Esophagus muscularis mucosa (tissue), 4 donors: Measurements from ENCODE around the gene IQSEC3. TPM values are rescaled to one million over a fixed set of nuclear protein-coding genes. Genes with fewer than 3 reads are reported as not detected.

ENCODE experiments used
- DNase-seq: peaks from one replicate; pipeline ENCODE4 v3.0.0-alpha.2; 2017; ENCODE audit errors: extremely low spot score
- H3K27ac ChIP-seq, 4 donors: fragments of 200-600 bp; sonication (generic); replicated peaks in 1 of 4; 1 replicate in 3 of 4; 2 replicates in 1 of 4; pipeline ENCODE4 v1.5.1; 2016 to 2019; ENCODE audit warnings: mild to moderate bottlenecking in 1 of 4
- H3K27me3 ChIP-seq, 4 donors: fragments of 200-600 bp; sonication (generic); one replicate each; pipeline versions ENCODE4 v1.5.1 to v1.6.0; 2016 to 2019
- H3K36me3 ChIP-seq, 4 donors: fragments of 200-600 bp; sonication (generic); one replicate each; pipeline ENCODE4 v1.5.1; 2016 to 2019
- H3K4me1 ChIP-seq, 4 donors: fragments of 200-600 bp; sonication (generic); one replicate each; pipeline ENCODE4 v1.5.1; 2016 to 2019
- H3K4me3 ChIP-seq, 4 donors: fragments of 200-600 bp; sonication (generic); 1 replicate in 2 of 4; 2 replicates in 2 of 4; pipeline ENCODE4 v1.5.1; 2016 to 2019; ENCODE audit warnings: mild to moderate bottlenecking in 4 of 4, moderate library complexity in 1 of 4
- H3K9me3 ChIP-seq, 4 donors: fragments of 200-600 bp; sonication (generic); 1 replicate in 3 of 4; 2 replicates in 1 of 4; pipeline ENCODE4 v1.5.1; 2016 to 2019
- EP300 ChIP-seq: sonication (generic); formaldehyde crosslinking; IDR thresholded peaks from one replicate; pipeline ENCODE4 v1.6.1; 2017; ENCODE audit warnings: antibody characterized with exemption
- POLR2A ChIP-seq: fragments of 450-650 bp; IDR thresholded peaks from one replicate; pipeline ENCODE4 v1.6.1; 2017; ENCODE audit warnings: antibody characterized with exemption, moderate library complexity, mild to moderate bottlenecking, low read depth
- POLR2AphosphoS5 ChIP-seq, 2 donors: sonication (generic); formaldehyde crosslinking; IDR thresholded peaks; one replicate each; pipeline ENCODE4 v1.6.1; 2017; ENCODE audit warnings: antibody characterized with exemption in 2 of 2
- WGBS: methylation state at CpG from one replicate; pipeline ENCODE4 v1.1.5; 2018; 5-methylcytosine and 5-hydroxymethylcytosine counted together
- intact Hi-C: fragments of 100-400 bp; cut with DNase I; formaldehyde crosslinking; loops from one replicate; pipeline ENCODE4 v1.15.1; 2023
- total RNA-seq, 4 donors: library from RNA; depleted of rRNA; stranded (reverse); fragments of >200 nt; gene quantifications; one replicate each; pipeline versions ENCODE4 v1.1.0 to v1.2.1, GENCODE V29; 2016
- TF ChIP-seq, protein P1 (sequence below), 3 experiments: fragments of 200-600 bp in 2 of 3; fragments of 450-650 bp in 1 of 3; sonication (generic) in 2 of 3; IDR thresholded peaks; one replicate each; pipeline ENCODE4 v1.5.1; 2017 to 2019; ENCODE audit warnings: antibody characterized with exemption in 3 of 3, mild to moderate bottlenecking in 2 of 3, moderate library complexity in 1 of 3

Gene IQSEC3
- total RNA-seq, 4 donors from 2014 or later = 0.26 to 2.3 (median 1.4) TPM

DNA sequence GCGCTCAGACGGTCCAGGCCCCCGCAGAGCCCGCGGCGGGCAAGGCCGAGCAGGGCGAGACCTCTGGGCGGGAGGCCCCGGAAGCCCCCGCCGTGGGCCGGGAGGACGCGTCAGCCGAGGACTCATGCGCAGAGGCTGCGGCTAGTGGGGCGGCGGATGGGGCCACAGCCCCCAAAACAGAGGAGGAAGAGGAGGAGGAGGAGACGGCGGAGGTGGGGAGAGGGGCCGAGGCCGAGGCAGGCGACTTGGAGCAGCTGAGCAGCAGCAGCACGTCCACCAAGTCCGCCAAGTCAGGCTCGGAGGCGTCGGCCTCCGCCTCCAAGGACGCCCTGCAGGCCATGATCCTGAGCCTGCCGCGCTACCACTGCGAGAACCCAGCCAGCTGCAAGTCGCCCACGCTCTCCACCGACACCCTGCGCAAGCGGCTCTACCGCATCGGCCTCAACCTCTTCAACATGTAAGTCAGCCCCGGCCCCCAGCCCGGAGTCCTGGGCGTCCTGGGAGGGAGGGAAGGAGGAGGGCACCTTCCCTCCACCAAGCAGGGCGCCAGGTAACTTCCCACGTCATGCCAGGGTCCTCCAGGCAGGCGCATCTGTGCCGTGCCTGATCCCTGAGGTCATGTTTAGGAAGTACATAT lies 72.4 kb downstream of the IQSEC3 start:
- intact Hi-C loops = no loop called here
- WGBS = 5% methylated on average over 14 of the region's 49 CpGs
- H3K4me3 ChIP-seq = peak overlapping the region; percentile 37 to 47 (median 42)

DNA sequence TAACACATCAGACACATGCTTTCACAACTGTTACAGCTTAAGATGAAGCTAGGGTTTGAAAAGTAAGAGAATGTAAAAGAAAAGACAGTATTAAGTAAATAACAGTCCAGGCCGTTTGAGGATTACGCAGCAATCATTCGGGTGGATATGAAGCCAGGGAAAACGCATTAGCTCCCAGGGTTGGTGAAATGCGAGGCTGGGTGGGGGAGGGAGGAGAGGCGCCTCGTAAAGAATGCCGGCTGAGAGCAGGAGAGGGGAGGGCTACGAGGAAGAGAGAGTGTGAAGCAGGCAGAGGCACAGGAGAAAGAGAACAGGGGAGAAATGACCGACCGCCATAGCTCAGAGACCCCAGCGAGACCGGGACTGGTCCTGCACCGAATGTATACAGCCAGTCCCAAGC lies 73.0 kb downstream of the IQSEC3 start:
- Histone ChIP-seq H3K4me3 (peak overlapping the region in 3 of 4 donors; percentile 40 to 47 (median 44)), H3K27me3 (peaks cover 0 to 71% (median 13%) of the 10 kb centered on the region in 4 donors), H3K4me1 (peaks cover 9 to 20% (median 13%) of the 10 kb centered on the region in 4 donors), H3K9me3 (no peaks in the 10 kb centered on the region), H3K36me3 (no peaks in the 10 kb centered on the region), H3K27ac (no peak overlapping the region)
- 13% methylated on average over 14 of the region's 14 CpGs for WGBS
- intact Hi-C loops = no loop called here
- no peak for DNase-seq
- TF ChIP-seq POLR2AphosphoS5 (IDR thresholded peaks at IDR 0.05) = no peak
- TF ChIP-seq, protein P1, sequence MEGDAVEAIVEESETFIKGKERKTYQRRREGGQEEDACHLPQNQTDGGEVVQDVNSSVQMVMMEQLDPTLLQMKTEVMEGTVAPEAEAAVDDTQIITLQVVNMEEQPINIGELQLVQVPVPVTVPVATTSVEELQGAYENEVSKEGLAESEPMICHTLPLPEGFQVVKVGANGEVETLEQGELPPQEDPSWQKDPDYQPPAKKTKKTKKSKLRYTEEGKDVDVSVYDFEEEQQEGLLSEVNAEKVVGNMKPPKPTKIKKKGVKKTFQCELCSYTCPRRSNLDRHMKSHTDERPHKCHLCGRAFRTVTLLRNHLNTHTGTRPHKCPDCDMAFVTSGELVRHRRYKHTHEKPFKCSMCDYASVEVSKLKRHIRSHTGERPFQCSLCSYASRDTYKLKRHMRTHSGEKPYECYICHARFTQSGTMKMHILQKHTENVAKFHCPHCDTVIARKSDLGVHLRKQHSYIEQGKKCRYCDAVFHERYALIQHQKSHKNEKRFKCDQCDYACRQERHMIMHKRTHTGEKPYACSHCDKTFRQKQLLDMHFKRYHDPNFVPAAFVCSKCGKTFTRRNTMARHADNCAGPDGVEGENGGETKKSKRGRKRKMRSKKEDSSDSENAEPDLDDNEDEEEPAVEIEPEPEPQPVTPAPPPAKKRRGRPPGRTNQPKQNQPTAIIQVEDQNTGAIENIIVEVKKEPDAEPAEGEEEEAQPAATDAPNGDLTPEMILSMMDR (IDR thresholded peaks at IDR 0.05) = no peak
- no peak for TF ChIP-seq EP300
- no peak for TF ChIP-seq POLR2A

More for the DNA sequence above, 72.4 kb downstream of the IQSEC3 start:
- H3K4me1 ChIP-seq = peaks cover 9 to 20% (median 13%) of the 10 kb centered on the region in 4 donors
- TF ChIP-seq POLR2AphosphoS5 (IDR thresholded peaks at IDR 0.05) (no peak), POLR2A (no peak), EP300 (no peak)
- TF ChIP-seq, protein P1 (IDR thresholded peaks at IDR 0.05) = no peak
- no peaks in the 10 kb centered on the region for H3K36me3 ChIP-seq
- no peak overlapping the region for H3K27ac ChIP-seq
- no peaks in the 10 kb centered on the region for H3K9me3 ChIP-seq
- DNase-seq = no peak
- peaks cover 0 to 71% (median 13%) of the 10 kb centered on the region in 4 donors for H3K27me3 ChIP-seq

DNA sequence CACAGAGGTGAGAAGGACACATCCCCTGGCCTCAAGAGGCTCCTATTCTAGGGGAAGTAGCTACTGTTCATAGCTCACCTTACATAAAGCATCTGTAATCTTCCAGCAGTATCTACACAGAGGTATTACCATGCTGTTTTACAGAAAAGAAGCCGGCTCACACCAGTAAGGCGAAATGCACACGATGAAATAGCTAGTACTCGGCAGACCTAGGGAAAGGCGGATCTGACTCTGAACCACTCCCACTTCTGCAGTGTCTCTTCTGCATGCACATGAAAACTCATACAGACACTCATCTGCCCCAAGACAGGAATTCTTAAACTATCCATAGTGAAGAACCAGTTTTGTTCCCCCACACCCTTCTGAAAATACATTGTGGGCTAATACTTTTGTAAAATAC lies 73.6 kb downstream of the IQSEC3 start:
- Histone ChIP-seq H3K27ac (no peak overlapping the region), H3K4me3 (no peak overlapping the region), H3K9me3 (no peaks in the 10 kb centered on the region), H3K36me3 (no peaks in the 10 kb centered on the region), H3K27me3 (peaks cover 0 to 71% (median 13%) of the 10 kb centered on the region in 4 donors), H3K4me1 (peaks cover 9 to 20% (median 13%) of the 10 kb centered on the region in 4 donors)
- DNase-seq = no peak
- TF ChIP-seq POLR2A = no peak
- no peak for TF ChIP-seq EP300
- TF ChIP-seq POLR2AphosphoS5 (IDR thresholded peaks at IDR 0.05) = no peak
- TF ChIP-seq, protein P1 (IDR thresholded peaks at IDR 0.05) = no peak
- intact Hi-C loops = no loop called here
- WGBS = 75% methylated on average over 5 of the region's 5 CpGs

DNA sequence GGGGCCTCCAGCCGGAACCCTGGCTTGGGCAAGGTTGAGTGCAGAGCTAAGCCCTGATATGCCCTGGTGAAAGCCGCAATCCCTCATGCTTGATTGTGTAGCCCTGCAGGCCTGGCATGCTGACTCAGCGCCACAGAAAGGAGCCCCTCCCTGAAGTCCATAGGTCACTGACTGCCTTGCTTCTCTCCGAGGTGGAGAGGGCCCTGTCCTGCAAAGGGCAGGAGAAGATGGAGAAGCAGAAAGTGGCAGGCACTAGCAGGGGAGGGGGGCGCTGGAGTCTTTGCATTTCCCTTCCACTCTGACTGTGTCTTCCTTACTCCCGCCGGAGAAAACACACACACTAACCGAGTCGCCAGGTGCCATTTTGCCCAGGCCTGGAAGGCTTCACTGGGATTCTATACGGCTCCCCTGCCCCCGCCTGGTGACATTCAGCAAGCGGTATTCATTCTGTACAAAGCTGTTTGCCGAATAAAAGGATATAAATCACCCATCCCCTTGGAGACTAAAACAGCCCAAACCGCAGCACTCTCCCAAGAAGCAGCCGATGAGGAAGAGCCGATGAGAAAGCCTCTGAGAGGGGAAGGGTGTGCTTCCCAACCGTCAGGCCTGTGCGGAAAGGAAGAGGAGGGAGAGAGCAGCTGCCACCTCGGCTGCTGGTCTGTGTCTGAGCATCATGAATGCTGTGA lies 77.5 kb downstream of the IQSEC3 start:
- Histone ChIP-seq H3K4me3 (no peak overlapping the region), H3K27ac (no peak overlapping the region), H3K4me1 (peaks cover 3 to 12% (median 9%) of the 10 kb centered on the region in 4 donors), H3K36me3 (no peaks in the 10 kb centered on the region), H3K27me3 (peaks cover 0 to 34% (median under 1%) of the 10 kb centered on the region in 4 donors), H3K9me3 (no peaks in the 10 kb centered on the region)
- no peak for TF ChIP-seq EP300
- TF ChIP-seq, protein P1 (IDR thresholded peaks at IDR 0.05) = no peak
- no peak for TF ChIP-seq POLR2A
- TF ChIP-seq POLR2AphosphoS5 (IDR thresholded peaks at IDR 0.05) = no peak
- intact Hi-C loops = no loop called here
- no peak for DNase-seq
- 88% methylated on average over 17 of the region's 19 CpGs for WGBS
